HG03460 (cell line): ENCODE measurements around the gene CASR.

Source experiments
- ATAC-seq: cut with Tn5 transposase; IDR thresholded peaks from one replicate; pipeline ENCODE4 v1.9.1; 2021; ENCODE audit not compliant: unreplicated experiment

The CASR gene

DNA sequence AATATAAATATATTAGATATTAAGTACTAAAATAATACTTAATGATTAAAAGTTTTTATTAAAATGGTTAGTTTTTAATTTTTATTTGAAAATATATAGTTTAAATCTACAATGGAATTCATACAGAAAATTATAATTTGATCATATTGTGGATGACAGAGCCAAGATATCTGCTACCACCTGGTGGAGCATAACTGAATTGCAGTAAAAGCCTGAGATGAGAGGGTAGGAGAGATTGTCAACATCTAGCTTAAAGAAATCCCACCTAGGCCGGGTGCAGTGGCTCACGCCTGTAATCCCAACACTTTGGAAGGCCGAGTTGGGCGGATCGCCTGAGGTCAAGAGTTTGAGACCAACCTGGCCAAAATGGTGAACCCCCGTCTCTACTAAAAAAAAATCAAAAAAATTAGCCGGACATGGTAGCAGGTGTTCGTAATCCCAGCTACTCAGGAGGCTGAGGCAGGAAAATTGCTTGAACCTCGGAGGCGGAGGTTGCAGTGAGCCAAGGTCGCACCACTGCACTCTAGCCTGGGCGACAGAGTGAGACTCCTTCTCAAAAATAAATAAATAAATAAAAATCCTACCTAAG is 116.5 kb downstream of the CASR start:
- ATAC-seq: no peak

DNA sequence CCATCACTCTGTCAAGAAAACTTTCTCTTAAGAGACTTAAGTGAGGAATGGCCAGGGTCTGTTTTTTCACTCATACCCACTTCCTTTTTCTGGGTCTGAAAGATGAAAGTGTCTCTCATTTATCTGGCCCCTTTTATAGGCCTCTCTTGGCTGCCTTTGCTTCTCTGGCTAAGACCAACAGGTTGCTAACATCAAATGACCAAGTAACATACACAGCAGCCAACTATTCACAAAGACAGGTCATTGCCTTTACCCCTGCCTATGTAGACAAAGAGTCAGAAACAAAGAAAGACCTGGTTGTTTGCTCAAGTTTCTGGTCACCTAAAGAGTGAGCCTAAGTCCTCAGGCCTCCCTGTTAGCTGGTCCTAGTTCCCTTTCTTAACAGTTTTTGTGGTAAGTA is 117.6 kb downstream of the CASR start:
- ATAC-seq: no peak

GRCh38 chr3:122305818-122306621 is 122.6 kb downstream of the CASR start:
- no peak for ATAC-seq

DNA sequence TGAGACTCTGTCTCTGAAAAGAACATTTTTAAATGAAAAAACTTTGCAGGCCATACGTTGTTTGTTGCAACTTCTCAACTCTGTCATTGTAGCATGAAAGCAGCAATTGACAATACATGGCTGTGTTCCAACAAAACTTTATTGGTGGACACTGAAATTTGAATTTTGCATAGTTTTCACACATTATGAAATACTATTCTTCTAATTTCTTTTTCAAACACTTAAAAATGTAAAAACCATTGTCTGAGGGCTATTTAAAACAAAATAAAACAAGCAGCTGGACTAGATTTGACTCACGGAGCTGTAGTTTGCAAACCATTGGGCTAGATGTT is 123.1 kb downstream of the CASR start:
- ATAC-seq: no peak

GRCh38 chr3:122307094-122307687 is 123.7 kb downstream of the CASR start:
- no peak for ATAC-seq

DNA sequence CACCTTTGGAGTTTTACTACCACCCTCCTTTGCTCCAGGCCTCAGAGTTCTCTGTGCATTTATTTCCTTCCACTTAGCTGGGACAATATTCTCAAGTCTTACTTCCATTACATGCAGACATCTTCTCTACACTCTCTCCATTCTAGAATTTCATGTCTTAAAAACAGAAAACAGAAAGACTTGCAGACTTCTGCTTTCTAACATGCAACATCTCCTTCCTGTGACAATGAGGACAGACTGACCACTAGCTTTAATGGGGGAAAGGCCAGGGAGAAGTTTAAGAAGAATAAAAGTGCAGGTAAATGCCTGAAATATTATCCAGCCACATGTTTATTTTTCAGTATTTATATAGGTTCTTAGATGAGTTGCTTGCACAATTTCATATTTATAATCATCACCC is 124.5 kb downstream of the CASR start:
- no peak for ATAC-seq

- ATAC-seq: no peak
These were observed 126.9 kb downstream of the CASR start for GRCh38 chr3:122310361-122310760.

DNA sequence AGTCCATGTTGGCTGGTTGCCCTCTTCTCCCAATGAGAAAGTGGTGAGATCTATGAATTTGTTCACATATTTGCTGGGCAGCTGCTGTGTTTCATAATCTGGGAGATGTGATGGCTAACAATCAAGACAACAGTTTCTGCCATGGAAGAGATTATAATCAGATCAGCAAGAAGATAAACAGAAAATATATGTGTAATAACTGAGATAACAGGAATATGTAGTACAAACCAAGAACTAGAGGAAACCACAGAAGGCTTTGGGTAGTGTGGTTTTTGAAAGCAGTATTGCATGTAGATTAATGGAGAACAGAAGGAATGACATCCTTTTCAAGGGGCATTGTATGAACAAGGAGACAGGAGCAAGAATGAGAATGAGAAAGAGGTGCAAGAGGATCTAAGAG is 129.4 kb downstream of the CASR start:
- ATAC-seq: no peak

- ATAC-seq: no peak
These were observed 129.8 kb downstream of the CASR start for GRCh38 chr3:122313281-122313680.

GRCh38 chr3:122314228-122314876 is 130.9 kb downstream of the CASR start:
- no peak for ATAC-seq

DNA sequence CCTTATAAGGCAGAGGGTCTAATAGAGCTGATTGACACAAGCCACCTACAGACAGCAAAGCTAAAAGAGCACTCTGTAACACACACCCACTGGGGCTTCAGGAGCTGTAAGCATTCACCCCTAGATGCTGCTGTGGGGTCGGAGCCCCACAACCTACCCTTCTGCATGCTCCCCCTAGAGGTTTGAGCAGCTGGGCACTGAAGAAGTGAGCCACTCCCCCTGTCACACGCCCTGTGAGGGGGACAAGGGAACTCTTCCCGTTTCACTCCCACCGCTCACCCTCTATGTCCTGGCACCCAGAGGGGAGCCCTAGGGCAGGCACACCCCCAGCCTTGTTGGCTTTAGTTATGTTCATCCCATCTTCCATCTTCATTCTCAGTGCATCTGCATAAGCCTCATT is 132.2 kb downstream of the CASR start:
- no peak for ATAC-seq

DNA sequence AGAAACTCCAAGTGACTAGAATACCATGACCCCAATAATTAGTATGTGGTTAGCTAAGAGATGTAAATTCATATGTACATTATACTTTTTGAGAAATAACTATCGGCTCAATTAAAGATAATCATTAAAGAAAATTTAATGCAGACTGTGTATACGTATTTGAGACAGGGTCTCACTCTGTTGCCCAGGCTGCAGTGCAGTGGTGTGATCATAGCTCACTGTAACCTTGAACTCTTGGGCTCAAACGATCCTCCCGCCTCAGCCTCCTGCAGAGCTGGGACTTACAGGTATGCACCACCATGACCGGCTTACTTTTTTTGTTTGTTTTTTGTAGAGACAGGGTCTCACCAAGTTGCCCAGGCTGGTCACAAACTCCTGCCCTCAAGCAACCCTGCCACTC is 132.9 kb downstream of the CASR start:
- no peak for ATAC-seq

GRCh38 chr3:122318620-122319019 is 135.2 kb downstream of the CASR start:
- no peak for ATAC-seq

- no peak for ATAC-seq
These were observed 138.9 kb downstream of the CASR start for GRCh38 chr3:122322095-122323075.

GRCh38 chr3:122324871-122325323 is 141.4 kb downstream of the CASR start, which contains the start of gene CSTA:
TSS of gene CSTA (plus strand) at chr3:122325248. CDS start at chr3:122325293, 45 bp downstream.
- no peak for ATAC-seq

GRCh38 chr3:122325769-122326168 is 142.3 kb downstream of the CASR start:
- ATAC-seq: no peak

GRCh38 chr3:122331886-122332285 is 148.4 kb downstream of the CASR start:
- ATAC-seq: no peak

DNA sequence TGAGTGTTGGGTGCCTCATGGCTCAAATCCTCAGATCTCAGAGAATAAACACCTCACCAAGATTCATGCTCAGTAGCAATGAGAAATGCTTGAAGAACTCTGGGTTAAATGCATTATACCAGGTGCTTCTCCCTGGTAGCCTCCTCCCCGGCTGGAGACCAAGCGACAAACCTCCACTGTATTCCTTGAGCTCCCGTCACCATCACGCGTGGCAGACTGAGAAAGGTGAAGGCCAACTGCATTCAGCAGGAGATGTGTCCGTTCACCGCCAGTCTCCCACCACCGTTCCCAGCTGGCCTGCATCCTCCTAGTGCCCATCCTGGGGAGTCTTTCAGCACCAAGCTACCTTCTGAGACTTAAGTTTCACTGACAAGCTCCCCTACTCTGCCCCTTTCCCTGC is 149.1 kb downstream of the CASR start:
- ATAC-seq: no peak
